ENCODE measurements around the gene ZBTB20.

DNA sequence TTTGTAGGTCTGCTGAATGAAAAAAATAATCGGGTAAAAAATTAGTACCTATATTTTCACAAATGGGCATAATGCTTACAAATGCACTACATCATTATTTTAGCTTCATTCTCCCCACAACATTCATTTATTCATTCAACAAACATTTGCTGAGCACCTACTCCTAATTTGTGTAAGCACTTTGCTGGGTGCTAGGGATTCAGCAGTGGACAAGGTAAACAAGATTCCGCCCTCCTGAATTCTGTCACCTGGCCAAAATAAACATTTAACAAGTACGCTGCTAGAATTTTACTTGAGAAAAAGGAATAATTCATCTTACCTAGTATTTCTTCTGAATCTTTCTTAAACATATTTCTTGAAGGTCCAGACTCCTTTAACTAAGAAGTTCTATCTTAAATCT is 781.2 kb downstream of the ZBTB20 start:
- TF ChIP-seq, protein P1, sequence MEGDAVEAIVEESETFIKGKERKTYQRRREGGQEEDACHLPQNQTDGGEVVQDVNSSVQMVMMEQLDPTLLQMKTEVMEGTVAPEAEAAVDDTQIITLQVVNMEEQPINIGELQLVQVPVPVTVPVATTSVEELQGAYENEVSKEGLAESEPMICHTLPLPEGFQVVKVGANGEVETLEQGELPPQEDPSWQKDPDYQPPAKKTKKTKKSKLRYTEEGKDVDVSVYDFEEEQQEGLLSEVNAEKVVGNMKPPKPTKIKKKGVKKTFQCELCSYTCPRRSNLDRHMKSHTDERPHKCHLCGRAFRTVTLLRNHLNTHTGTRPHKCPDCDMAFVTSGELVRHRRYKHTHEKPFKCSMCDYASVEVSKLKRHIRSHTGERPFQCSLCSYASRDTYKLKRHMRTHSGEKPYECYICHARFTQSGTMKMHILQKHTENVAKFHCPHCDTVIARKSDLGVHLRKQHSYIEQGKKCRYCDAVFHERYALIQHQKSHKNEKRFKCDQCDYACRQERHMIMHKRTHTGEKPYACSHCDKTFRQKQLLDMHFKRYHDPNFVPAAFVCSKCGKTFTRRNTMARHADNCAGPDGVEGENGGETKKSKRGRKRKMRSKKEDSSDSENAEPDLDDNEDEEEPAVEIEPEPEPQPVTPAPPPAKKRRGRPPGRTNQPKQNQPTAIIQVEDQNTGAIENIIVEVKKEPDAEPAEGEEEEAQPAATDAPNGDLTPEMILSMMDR (IDR thresholded peaks at IDR 0.05): no peak
- TF ChIP-seq POLR2A (IDR thresholded peaks at IDR 0.05): no peak

Measured in thyroid gland (tissue), 4 donors.